HG03045 (cell line): Measurements from ENCODE around the gene SH3D19.
"Not testable (repeated sequence)": the region's sequence is repeated elsewhere in the genome, so short reads cannot be mapped to it uniquely, and the experiment has no call there.

Source experiments
- ATAC-seq: cut with Tn5 transposase; IDR thresholded peaks from one replicate; pipeline ENCODE4 v1.9.1; 2021; ENCODE audit warnings: mild to moderate bottlenecking, moderate library complexity; ENCODE audit not compliant: unreplicated experiment

Gene SH3D19

DNA sequence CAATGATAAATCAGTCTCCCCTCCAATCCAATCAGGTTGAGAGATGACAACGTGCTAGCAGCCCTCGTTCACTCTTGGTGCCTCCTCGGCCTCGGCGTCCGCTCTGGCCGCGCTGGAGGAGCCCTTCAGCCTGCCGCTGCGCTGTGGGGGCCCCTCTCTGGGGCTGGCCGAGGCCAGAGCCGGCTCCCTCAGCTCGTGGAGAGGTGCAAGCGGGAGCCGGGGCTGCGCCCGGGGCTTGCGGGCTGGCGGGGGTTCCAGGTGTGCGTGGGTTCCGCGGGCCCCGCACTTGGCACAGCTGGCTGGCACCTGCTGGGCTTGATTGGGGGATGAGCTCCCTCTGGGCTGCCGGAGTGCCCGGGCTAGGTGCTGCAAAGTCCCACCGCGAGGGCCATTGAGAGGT, 89.4 kb downstream of the SH3D19 start:
- no peak for ATAC-seq

DNA sequence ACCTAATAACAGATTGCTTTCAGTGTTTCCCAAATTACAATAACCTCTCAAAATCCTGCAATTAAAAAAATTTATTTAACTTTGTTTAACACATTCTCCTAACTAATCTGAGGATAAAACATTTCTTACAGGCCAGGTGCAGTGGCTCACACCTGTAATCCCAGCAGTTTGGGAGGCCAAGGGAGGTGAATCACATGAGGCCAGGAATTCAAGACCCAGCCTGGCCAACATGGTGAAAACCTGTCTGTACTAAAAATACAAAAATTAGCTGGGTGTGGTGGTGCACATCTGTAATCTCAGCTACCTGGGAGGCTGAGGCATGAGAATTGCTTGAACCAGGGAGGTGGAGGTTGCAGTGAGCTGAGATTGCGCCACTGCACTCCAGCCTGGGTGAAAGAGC, 90.0 kb downstream of the SH3D19 start:
- not testable (repeated sequence) for ATAC-seq

DNA sequence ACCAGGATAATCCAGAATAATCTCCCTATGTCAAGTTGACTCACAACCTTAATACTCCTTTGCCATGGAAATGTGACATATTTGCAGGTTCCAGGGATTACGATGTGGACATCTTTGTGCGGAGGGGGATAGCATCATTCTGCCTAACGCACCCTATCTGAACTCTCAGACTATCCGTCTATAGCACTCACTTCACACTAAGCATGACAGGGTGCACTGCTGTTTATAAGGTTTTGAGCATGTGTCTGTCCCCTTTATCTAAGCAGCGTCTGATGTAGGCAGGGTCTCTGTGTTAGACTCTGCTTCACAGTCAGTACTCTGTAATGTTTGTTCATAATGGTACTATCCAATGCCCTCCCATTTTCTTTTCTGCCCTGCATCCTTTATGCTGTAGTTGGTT, 91.8 kb downstream of the SH3D19 start:
- no peak for ATAC-seq

DNA sequence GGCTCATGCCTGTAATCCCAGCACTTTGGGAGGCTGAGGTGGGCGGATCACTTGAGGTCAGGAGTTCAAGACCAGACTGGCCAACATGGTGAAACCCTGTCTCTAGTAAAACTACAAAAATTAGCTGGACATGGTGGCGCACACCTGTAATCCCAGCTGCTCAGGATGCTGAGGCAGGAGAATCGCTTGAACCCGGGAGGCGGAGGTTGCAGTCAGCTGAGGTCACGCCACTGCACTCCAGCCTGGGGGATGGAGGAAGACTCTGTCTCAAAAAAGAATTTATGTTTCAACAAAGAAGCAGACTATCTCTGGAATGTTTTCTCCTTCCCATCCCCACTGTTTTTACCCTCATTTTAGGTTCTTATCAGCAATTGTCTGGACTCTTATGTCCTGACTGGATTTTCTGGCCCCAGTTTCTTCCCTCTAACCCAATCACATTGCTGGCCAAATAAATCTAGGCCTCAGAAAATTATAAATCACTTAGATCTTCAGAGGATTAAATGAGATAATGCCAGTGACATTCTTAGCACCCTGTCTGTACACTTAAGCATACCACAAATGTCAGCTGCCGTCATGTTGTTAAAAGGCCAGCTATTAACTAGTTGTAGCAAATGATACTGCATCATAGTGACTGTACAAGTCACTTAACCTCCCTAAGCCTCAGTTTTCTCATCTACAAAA, 93.3 kb downstream of the SH3D19 start:
- ATAC-seq, result no peak

DNA sequence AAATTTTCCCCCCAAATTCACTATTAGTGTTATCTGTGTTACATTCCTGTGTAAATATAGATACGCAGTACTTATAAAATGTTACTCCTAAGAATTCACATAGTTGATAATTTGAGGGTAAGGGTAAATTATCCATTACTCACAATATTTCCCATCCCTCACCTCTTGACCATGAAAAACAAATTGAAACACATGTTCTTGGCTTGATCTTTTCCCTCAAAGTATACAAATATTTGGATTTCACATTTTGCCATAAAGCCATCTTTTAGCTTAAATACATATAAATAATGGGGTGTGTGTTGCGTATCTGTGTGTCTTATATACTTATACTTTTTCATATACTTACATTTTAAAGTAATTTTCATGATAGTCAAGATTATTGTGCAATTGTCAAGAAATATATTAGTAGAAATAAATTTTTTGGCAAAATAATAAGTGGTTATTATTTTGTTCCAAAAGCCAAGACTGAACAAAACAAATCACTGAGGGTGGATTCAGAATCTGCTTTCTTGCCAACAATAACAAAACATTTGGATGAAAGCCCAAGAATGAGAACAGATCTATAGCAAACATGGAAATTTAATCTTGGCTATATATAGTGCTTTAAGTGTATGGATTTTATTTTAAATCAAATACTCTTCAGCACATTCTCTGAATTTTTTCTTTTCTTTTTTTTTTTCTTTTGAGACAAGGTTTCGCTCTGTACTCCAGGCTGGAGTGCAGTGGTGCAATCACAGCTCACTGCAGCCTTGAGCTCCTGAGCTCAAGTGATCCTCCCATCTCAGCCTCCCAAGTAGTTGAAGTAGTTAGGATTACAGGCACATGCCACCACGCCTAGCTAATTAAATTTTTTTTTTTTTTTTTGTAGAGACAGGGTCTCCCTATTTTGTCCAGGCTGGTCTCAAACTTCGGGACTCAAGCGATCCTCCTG, 97.0 kb downstream of the SH3D19 start:
- ATAC-seq, result no peak

DNA sequence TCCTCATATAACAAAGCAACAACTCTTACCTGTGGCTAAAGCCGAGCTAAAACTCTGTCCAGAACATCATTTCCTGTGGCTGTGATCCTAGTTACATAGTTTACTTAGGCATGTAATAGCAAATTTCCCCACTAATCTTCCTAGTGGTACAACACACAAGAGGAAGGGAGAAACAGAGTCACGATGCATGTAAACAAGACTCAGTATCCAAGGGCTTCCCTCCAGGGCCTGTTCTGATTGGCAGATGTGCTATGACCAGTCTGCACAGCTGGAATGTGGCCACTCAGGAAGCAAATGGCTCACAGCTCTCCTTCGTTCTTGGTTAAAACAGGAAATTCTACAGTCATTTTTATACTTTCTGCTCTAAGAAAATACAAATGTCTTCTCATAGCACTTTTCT, 97.7 kb downstream of the SH3D19 start:
- no peak for ATAC-seq

DNA sequence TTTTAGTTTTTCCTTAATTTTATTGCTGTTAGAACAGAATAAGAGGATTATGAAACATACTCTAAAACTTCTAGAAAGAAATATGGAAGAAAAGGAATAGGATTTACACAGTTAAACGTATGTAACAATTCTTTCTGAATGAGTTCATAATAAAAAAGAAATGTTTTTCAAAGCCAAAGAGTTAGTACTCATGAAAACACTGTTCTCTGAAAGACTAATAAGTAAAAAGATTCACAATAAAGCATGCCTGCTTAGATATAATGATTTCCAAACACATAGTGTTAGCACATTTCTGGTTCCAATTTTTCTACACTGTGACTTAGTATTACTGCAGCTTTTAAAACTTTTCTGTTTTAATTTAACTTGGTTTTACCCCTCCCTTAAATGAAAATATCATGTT, 98.2 kb downstream of the SH3D19 start:
- ATAC-seq, result no peak

DNA sequence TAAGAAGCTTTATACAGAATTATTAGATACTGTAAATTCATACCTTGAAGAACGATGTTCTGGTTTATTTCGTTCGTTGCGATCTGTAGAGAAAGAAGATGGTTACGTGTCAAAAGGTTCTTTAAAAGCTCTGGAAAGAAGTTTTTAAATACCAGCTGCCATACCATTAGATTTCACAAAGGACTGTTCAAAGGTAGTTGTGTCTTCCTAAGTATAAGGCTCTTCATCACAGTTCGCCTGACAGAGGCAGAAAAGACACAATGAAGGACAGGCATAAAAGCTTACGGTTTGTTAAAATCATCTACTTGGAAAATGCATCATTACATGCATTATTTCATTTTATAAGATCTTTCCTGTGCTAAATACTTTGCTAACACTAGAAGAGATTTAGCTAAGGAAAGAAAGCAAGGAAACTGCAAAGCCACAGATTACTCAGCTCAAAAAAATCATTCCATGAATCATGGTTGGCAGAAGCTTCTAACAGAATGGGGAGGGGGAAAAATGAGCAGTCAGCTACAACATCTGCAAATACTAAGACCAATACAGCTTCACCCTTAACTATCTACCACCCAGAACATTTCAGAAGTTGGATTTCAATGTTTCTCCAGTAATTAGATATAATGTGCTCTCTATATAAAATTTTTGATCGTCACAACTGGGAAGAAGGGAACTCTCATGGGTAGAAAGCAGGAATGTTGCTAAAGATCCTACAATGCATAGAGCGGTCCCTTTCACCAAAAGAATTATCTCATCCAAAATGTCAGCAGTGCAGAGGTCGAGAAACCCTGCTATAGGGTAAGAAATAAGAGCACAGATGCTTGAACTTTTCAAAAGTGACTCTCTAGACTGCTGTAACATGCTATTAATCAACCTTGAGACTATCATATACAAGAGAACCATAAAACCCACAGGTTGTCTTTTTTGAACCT, 99.1 kb downstream of the SH3D19 start:
- ATAC-seq, result no peak

DNA sequence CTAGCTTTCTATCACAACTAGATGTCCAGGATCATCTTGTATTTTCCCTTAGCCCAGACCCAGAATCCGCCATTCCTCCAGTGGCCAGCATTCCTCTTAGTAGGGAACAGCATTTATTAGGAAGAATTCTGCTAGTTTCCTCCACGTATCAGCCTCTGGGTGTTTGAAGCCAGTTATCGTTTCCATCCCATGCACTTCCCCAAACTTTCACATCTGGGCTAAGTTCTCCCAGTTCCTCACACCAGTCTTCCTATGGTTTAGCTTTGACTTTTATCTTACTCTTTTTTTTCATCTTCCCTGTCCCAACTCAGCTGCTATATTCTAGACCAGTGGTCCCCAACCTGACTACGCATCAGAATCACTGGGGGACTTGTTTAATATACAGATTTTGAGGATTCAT, 101.9 kb downstream of the SH3D19 start:
- ATAC-seq, result no peak

DNA sequence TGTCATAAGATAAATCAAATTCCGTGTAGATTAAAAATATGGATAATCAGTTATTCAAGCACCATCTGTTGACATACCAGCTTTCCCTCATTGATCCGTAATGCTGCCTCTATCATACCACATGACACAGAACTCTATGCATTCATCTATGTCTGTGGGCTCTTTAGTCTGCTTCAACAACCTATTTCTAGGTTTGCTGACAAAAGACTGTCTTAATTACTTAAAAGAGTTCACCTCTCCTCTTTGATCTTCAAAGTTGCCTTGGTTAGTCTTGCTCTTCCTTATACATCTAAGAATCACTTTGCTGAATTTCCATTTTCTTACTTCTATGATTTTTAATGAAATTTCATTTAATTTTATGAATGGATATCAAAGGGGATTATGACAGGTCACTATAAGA, 105.5 kb downstream of the SH3D19 start:
- no peak for ATAC-seq

DNA sequence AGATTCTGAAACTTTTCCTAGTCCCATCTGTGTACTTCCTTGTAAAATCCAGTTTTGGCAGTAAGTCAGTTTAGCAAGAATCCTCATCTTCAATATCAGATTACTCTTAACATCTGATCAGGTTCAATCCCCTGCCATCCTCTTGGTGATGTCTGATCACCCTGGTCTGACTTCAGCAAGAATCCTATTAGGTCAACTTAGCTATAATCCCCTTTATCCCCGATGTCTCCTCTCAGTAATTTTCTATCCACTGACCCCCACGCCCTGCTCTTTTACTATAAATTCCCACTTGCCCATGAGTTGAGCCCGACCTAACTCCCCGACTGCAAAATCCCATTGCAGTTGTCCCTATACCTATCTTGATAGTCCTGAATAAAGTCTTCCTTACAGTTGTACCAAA, 106.3 kb downstream of the SH3D19 start:
- ATAC-seq, result no peak

DNA sequence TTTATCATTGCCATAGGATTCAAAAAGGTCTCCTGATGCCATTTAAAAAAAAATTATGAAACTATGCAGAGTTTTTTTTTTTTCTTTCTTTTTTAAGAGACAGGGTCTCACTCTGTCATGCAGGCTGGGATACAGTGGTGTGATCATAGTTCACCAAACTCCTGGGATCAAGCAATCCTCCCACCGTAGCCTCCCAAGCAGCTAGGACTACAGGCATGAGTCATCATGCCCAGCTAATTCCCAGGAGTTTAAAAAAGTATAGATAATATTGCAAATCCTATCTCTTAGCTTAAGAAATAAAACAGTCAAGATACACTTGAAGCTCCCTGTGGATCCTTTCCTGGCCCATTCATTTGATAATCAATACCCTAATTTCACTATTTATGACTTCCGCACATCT, 107.1 kb downstream of the SH3D19 start:
- no peak for ATAC-seq

DNA sequence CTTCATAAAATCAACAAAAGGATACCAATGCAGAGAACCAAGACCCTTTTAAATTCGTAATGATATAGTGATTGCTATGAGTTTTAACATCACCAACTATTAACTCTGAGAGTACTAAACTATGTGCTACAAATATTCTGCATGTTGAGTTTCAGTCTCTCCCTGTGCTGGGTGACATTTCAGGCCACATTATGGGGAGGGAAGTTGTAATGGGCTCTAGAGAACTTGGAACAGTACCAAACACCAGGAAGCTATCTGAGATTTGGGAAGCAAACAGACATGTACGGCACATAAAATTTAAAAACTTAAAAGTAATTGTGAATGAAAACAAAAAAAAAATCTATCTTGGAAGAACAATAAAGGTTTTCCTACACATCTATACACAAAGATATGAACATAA, 108.1 kb downstream of the SH3D19 start:
- no peak for ATAC-seq

DNA sequence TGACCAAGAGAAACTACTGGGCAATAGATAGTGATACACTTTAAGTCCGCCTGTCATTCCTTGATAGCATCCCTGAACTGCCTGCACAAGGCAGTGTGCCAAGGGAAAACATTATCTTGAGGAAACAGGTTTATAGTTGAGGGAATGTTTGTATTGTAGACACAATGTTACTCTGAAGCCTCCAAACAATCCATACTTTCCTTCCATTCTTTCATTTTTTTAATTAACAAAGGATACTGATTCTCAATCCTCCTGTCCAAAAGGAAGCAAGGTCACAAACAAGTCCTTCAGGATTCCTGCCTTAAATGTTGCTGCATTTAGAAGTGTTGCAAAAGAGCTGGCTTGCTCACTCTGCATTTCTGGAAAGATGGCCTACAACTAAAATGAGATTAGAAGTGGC, 110.1 kb downstream of the SH3D19 start:
- ATAC-seq, result no peak

DNA sequence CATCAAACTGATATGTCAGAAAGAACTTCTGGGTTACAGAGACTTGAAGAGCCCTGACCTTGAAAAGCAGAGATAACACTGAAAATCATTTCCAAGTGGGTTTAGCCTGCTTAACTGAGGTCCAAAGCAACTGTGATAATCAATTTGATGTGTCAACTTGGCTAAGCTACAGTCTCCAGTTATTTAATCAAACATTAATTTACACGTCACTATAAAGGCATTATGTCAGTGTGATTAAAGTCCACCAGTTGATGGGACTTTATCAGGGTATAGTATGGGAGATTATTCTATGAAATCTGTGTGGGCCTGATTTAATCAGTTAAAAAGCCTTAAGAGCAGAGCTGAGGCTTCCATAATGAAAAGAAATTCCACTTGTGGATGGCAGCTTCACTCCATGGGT, 117.5 kb downstream of the SH3D19 start:
- no peak for ATAC-seq

DNA sequence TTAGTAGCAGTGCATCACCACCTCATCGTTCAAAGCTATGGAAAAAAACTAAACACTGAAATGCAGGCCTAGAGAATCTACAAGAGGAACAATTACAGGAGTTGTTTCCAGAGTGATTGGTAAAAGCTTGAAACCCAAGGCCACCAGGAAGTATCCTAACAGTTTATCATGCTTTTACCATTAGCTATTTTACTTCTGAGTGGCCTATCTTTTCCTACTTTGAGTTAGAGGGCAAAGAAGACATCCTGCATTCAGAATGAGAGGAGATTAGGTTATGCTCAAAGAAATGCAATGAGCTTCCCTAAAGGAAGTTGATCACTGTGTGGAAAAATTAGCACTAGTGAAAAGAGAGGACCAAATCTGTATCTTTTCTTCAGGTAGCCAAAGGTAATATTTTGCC, 118.2 kb downstream of the SH3D19 start:
- ATAC-seq, result no peak

DNA sequence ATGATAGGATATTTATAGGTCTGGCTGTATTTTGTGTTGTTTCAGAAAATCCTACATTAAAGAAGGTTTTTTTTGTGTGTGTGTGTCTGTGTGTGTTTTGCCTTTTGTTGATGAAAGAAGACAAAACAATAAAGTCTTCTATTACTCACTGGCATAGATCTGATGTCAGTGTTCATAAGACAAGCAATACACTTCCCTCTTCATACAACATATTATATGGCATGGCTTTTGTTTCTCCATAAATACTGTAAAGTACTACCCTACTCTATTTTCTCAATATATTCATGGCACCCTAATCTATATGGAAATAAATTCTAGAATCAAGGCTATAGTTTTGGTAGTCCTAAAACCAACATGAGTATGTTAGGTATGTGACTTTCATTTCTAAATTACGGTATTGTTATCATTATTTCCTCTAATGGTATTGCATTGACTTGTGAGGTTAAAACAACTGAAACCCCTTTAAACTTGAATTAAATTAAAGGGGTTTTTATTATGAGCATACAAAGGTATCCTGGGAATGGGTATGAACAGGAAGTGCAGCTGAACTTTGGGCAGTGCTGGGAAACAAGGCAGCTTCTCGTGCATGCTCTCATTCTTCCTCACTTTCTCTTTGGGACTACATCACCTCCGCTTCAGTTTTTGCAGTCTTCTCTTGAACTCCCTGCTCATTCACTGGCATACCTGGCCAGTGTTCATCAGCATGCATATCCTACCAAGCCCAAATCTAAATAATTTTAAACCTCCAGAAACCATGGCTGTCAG, 119.0 kb downstream of the SH3D19 start:
- no peak for ATAC-seq

DNA sequence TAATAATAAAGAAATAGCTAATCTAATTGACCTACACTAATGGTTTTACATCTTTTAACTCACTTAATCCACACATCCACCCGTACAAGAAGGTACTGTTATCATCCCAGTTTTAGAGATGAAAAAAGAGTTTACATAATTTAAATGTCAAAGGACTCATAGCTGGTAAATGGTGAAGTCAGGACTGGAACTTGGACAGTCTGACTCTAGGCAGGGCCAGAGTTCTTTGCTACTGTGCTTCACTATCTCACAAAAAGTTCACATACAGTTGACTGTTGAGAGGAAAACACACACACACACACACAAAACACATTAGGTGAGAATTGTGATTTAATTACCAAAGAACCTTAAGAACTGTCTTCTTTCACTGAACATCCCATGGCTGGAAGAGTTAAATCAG, 119.7 kb downstream of the SH3D19 start:
- ATAC-seq, result no peak

DNA sequence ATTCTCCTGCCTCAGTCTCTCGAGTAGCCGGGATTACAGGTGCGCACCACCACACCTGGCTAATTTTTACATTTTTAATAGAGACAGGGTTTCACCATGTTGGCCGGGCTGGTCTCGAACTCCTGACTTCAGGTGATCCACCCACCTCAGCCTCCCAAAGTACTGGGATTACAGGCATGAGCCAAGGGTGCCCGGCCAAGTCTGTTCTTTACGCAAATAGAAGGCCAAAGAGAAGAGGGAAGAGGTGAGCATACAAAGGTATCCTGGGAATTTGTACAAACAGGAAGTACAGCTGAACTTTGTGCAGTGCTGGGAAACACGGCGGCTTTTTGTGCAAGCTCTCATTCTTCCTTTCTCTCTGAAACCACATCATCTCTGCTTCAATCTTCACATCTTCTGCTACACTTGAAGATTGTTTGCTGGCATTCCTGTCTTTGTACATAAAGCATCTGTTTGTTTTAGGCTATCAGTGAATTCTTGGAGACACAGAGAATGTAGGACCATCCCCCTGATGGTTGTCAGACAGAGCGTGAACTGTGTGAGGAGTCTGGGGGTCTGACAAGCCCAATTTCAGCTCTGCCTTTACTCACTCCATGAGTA, 120.4 kb downstream of the SH3D19 start:
- no peak for ATAC-seq

DNA sequence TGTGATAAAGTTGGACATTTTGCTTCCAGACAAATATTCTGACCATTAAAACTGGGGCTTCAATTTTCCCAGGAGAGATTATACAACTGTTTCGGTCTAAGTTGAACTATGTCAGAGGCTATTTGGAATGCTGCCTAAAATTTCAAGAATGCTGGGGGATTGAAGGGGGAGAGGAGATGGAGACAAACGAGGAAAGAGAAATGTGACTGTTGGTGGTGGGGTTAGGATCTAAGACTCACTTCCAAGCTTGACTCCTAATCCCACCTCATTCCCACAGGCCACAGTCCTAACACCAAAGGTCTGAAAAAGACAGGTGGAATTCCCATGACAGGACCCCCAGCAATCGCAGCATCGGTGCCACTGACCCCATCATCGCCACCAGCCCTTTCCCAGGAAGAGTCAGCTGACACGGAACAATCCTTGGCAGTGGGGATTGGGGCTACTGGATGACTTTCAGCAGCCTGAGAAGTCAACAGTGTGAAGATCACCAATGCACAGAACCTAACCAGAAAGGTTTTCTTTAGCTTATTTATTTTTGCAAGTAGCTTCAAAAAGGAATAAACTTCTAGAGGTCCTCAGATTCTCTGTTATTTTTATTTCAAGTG, 122.5 kb downstream of the SH3D19 start:
- no peak for ATAC-seq
